HG02798 (cell line): ENCODE data around the gene GPLD1.
"Not testable (repeated sequence)": the region's sequence is repeated elsewhere in the genome, so short reads cannot be mapped to it uniquely, and the experiment has no call there.

Source experiments
- ATAC-seq: cut with Tn5 transposase; IDR thresholded peaks from one replicate; pipeline ENCODE4 v1.9.1; 2021; ENCODE audit warnings: mild to moderate bottlenecking; ENCODE audit not compliant: unreplicated experiment, poor library complexity

Gene GPLD1

GRCh38 chr6:24391208-24391607, 98.2 kb downstream of the GPLD1 start:
- ATAC-seq: no peak

GRCh38 chr6:24387818-24388217, 101.6 kb downstream of the GPLD1 start:
- ATAC-seq: no peak

GRCh38 chr6:24385536-24386269, 103.7 kb downstream of the GPLD1 start:
- no peak for ATAC-seq

- not testable (repeated sequence) for ATAC-seq
Observed at GRCh38 chr6:24384369-24385130, 104.8 kb downstream of the GPLD1 start.

- ATAC-seq: not testable (repeated sequence)
Observed at GRCh38 chr6:24382891-24383494, 106.4 kb downstream of the GPLD1 start.

- no peak for ATAC-seq
Observed at GRCh38 chr6:24382220-24382540, 107.2 kb downstream of the GPLD1 start.

- no peak for ATAC-seq
Observed at GRCh38 chr6:24381476-24382219, 107.7 kb downstream of the GPLD1 start.

GRCh38 chr6:24378473-24379097, 110.8 kb downstream of the GPLD1 start:
- peak; percentile 48 for ATAC-seq
